22Rv1 (cell line): Measurements from ENCODE around the gene QSOX2.

Experiments
- CTCF ChIP-seq: fragments of 450-650 bp; IDR thresholded peaks from 2 replicates; pipeline ENCODE4 v1.5.1; 2017; ENCODE audit warnings: mild to moderate bottlenecking
- ZFX ChIP-seq: fragments of 450-650 bp; IDR thresholded peaks from 2 replicates; pipeline ENCODE4 v1.6.1; 2017; ENCODE audit warnings: antibody characterized with exemption, borderline replicate concordance

- TF ChIP-seq CTCF, result no peak
- no peak for TF ChIP-seq ZFX
Measured at GRCh38 chr9:136275655-136276429, 30.2 kb upstream of the QSOX2 start.
